NCI-H2227 (cell line): ENCODE data around the gene LRRC32.

ENCODE experiments used
- DNase-seq: peaks from one replicate; lab custom pipeline; 2025; ENCODE audit not compliant: unreplicated experiment; lab: John Stamatoyannopoulos, UW

LRRC32 gene

GRCh38 chr11:76680518-76681425, 10.2 kb upstream of the LRRC32 start:
- DNase-seq, result peak; percentile 88

- no peak for DNase-seq
Measured at GRCh38 chr11:76678321-76678720, 7.8 kb upstream of the LRRC32 start.

- DNase-seq, result no peak
Measured at GRCh38 chr11:76677458-76677765, 6.9 kb upstream of the LRRC32 start.

- DNase-seq, result no peak
Measured at GRCh38 chr11:76676636-76677457, 6.3 kb upstream of the LRRC32 start.

- no peak for DNase-seq
Measured at GRCh38 chr11:76674517-76675400, 4.2 kb upstream of the LRRC32 start.

GRCh38 chr11:76673176-76674142, 2.9 kb upstream of the LRRC32 start:
- no peak for DNase-seq

GRCh38 chr11:76672431-76673175, 2.1 kb upstream of the LRRC32 start:
- DNase-seq, result no peak

GRCh38 chr11:76671626-76672309, 1.2 kb upstream of the LRRC32 start:
- no peak for DNase-seq

GRCh38 chr11:76671237-76671592, 668 bp upstream of the LRRC32 start:
- no peak for DNase-seq

- peak; percentile 52 for DNase-seq
Measured at GRCh38 chr11:76669901-76670484, 554 bp downstream of the LRRC32 start.

- no peak for DNase-seq
Measured at GRCh38 chr11:76668362-76669155, 2.0 kb downstream of the LRRC32 start.

GRCh38 chr11:76667856-76668255, 2.7 kb downstream of the LRRC32 start:
- no peak for DNase-seq

- no peak for DNase-seq
Measured at GRCh38 chr11:76667271-76667818, 3.2 kb downstream of the LRRC32 start.

GRCh38 chr11:76666830-76667229, 3.7 kb downstream of the LRRC32 start:
- no peak for DNase-seq

- DNase-seq, result no peak
Measured at GRCh38 chr11:76666408-76666807, 4.1 kb downstream of the LRRC32 start.

GRCh38 chr11:76665921-76666351, 4.6 kb downstream of the LRRC32 start:
- no peak for DNase-seq

GRCh38 chr11:76665172-76665571, 5.4 kb downstream of the LRRC32 start:
- no peak for DNase-seq
